Liver (tissue), 3 donors: ENCODE measurements around the gene PLEKHB2.
A peak's percentile ranks its signal among the peaks of the same experiment; 100 is the strongest.

Experiments
- FOXA1 ChIP-seq: IDR thresholded peaks from 2 replicates; pipeline ENCODE4 v1.6.1; 2016; ENCODE audit warnings: antibody characterized with exemption
- GABPA ChIP-seq, 2 donors: IDR thresholded peaks in 1 of 2; conservative IDR thresholded peaks in 1 of 2; 2 replicates each; pipeline ENCODE4 v1.6.1; 2016; ENCODE audit warnings: antibody characterized with exemption in 2 of 2, mild to moderate bottlenecking in 1 of 2, moderate library complexity in 1 of 2
- JUND ChIP-seq, 2 donors: IDR thresholded peaks; 2 replicates each; pipeline ENCODE4 v1.6.1; 2016; ENCODE audit warnings: antibody characterized with exemption in 2 of 2
- RAD21 ChIP-seq, 2 donors: IDR thresholded peaks; 2 replicates each; pipeline ENCODE4 v1.6.1; 2016; ENCODE audit warnings: antibody characterized with exemption in 2 of 2, mild to moderate bottlenecking in 2 of 2
- RXRA ChIP-seq, 2 donors: IDR thresholded peaks; 2 replicates each; pipeline ENCODE4 v1.6.1; 2017 to 2018; ENCODE audit warnings: antibody characterized with exemption in 2 of 2, mild to moderate bottlenecking in 1 of 2
- SP1 ChIP-seq: IDR thresholded peaks from 2 replicates; pipeline ENCODE4 v1.6.1; 2018; ENCODE audit warnings: antibody characterized with exemption, mild to moderate bottlenecking
- TAF1 ChIP-seq: conservative IDR thresholded peaks from 2 replicates; pipeline ENCODE4 v1.6.1; 2016; ENCODE audit warnings: antibody characterized with exemption, mild to moderate bottlenecking
- YY1 ChIP-seq: IDR thresholded peaks from 2 replicates; pipeline ENCODE4 v1.6.1; 2016; ENCODE audit warnings: antibody characterized with exemption, mild to moderate bottlenecking
- TF ChIP-seq, protein P1 (sequence below): fragments of 150-350 bp; IDR thresholded peaks from 2 replicates; pipeline ENCODE4 v1.5.1; 2017; ENCODE audit warnings: improper control_type of control experiment, low read depth, low read length; ENCODE audit not compliant: missing input control
- TF ChIP-seq, protein P2 (sequence below): IDR thresholded peaks from 2 replicates; pipeline ENCODE4 v1.6.1; 2016; ENCODE audit warnings: antibody characterized with exemption
- TF ChIP-seq, protein P3 (sequence below): IDR thresholded peaks from 2 replicates; pipeline ENCODE4 v1.6.1; 2016; ENCODE audit warnings: antibody characterized with exemption, mild to moderate bottlenecking
- TF ChIP-seq, protein P4 (sequence below): IDR thresholded peaks from 2 replicates; pipeline ENCODE4 v1.6.1; 2016; ENCODE audit warnings: antibody characterized with exemption
- donor health status: healthy.
- donor health status: healthy.

DNA sequence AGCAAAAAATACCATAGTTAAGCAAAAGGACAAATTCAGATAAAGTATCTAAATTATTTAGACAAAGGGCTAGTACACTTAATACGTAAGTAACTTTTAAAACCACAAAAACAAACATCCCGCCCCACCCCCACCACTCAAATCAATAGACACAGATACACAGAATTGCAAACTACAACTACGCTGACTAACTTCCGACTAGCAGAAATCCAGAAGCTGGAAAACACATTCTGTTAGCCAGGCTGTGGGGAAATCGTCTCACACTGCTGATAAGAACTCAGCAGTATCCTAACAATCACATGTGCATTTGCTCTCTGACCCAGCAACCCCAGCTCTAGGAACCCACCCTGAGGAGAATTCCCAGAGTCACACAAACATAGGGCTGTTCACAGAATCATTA is 28.4 kb upstream of the PLEKHB2 start:
- TF ChIP-seq, protein P1, sequence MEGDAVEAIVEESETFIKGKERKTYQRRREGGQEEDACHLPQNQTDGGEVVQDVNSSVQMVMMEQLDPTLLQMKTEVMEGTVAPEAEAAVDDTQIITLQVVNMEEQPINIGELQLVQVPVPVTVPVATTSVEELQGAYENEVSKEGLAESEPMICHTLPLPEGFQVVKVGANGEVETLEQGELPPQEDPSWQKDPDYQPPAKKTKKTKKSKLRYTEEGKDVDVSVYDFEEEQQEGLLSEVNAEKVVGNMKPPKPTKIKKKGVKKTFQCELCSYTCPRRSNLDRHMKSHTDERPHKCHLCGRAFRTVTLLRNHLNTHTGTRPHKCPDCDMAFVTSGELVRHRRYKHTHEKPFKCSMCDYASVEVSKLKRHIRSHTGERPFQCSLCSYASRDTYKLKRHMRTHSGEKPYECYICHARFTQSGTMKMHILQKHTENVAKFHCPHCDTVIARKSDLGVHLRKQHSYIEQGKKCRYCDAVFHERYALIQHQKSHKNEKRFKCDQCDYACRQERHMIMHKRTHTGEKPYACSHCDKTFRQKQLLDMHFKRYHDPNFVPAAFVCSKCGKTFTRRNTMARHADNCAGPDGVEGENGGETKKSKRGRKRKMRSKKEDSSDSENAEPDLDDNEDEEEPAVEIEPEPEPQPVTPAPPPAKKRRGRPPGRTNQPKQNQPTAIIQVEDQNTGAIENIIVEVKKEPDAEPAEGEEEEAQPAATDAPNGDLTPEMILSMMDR = no peak
- TF ChIP-seq TAF1 (peak; percentile 48), GABPA (IDR thresholded peaks at IDR 0.05 in 1 of 2, conservative IDR thresholded peaks at IDR 0.05 in 1 of 2) (peak in 1 of 2 donors; percentile 66), JUND (IDR thresholded peaks at IDR 0.05) (peak in 1 of 2 donors; percentile 63), RAD21 (IDR thresholded peaks at IDR 0.05) (peak; percentile 39 to 52), FOXA1 (peak; percentile 58), YY1 (peak; percentile 60), RXRA (IDR thresholded peaks at IDR 0.05) (peak in 1 of 2 donors; percentile 80), SP1 (peak; percentile 72)
- TF ChIP-seq, protein P2, sequence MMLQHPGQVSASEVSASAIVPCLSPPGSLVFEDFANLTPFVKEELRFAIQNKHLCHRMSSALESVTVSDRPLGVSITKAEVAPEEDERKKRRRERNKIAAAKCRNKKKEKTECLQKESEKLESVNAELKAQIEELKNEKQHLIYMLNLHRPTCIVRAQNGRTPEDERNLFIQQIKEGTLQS = peak; percentile 21
- TF ChIP-seq, protein P3, sequence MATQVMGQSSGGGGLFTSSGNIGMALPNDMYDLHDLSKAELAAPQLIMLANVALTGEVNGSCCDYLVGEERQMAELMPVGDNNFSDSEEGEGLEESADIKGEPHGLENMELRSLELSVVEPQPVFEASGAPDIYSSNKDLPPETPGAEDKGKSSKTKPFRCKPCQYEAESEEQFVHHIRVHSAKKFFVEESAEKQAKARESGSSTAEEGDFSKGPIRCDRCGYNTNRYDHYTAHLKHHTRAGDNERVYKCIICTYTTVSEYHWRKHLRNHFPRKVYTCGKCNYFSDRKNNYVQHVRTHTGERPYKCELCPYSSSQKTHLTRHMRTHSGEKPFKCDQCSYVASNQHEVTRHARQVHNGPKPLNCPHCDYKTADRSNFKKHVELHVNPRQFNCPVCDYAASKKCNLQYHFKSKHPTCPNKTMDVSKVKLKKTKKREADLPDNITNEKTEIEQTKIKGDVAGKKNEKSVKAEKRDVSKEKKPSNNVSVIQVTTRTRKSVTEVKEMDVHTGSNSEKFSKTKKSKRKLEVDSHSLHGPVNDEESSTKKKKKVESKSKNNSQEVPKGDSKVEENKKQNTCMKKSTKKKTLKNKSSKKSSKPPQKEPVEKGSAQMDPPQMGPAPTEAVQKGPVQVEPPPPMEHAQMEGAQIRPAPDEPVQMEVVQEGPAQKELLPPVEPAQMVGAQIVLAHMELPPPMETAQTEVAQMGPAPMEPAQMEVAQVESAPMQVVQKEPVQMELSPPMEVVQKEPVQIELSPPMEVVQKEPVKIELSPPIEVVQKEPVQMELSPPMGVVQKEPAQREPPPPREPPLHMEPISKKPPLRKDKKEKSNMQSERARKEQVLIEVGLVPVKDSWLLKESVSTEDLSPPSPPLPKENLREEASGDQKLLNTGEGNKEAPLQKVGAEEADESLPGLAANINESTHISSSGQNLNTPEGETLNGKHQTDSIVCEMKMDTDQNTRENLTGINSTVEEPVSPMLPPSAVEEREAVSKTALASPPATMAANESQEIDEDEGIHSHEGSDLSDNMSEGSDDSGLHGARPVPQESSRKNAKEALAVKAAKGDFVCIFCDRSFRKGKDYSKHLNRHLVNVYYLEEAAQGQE = peak; percentile 29
- TF ChIP-seq, protein P4, sequence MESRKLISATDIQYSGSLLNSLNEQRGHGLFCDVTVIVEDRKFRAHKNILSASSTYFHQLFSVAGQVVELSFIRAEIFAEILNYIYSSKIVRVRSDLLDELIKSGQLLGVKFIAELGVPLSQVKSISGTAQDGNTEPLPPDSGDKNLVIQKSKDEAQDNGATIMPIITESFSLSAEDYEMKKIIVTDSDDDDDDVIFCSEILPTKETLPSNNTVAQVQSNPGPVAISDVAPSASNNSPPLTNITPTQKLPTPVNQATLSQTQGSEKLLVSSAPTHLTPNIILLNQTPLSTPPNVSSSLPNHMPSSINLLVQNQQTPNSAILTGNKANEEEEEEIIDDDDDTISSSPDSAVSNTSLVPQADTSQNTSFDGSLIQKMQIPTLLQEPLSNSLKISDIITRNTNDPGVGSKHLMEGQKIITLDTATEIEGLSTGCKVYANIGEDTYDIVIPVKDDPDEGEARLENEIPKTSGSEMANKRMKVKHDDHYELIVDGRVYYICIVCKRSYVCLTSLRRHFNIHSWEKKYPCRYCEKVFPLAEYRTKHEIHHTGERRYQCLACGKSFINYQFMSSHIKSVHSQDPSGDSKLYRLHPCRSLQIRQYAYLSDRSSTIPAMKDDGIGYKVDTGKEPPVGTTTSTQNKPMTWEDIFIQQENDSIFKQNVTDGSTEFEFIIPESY = peak; percentile 67
